GM10248 (cell line): ENCODE measurements around the gene PREX1.

Experiments
- CTCF ChIA-PET: fragments of 300-600 bp; sonication (Branson Sonifier 250); formaldehyde crosslinking; extraction: SDS; loops from one replicate; lab custom pipeline; 2021; ENCODE audit warnings: antibody characterized with exemption; lab: Yijun Ruan, JAX
- POLR2A ChIA-PET: fragments of 350-650 bp; sonication (Branson Sonifier 250); formaldehyde crosslinking; extraction: SDS; loops from one replicate; lab custom pipeline; 2020; ENCODE audit warnings: antibody characterized with exemption; lab: Yijun Ruan, JAX
- DNase-seq: peaks from one replicate; pipeline ENCODE4 v3.0.0; 2012; ENCODE audit errors: extremely low spot score
- TF ChIP-seq, protein P1 (sequence below): IDR thresholded peaks from 2 replicates; pipeline ENCODE4 v1.5.1; 2012; ENCODE audit warnings: mild to moderate bottlenecking, low read depth; ENCODE audit errors: extremely low read depth, missing control alignments, control extremely low read depth

PREX1 gene

DNA sequence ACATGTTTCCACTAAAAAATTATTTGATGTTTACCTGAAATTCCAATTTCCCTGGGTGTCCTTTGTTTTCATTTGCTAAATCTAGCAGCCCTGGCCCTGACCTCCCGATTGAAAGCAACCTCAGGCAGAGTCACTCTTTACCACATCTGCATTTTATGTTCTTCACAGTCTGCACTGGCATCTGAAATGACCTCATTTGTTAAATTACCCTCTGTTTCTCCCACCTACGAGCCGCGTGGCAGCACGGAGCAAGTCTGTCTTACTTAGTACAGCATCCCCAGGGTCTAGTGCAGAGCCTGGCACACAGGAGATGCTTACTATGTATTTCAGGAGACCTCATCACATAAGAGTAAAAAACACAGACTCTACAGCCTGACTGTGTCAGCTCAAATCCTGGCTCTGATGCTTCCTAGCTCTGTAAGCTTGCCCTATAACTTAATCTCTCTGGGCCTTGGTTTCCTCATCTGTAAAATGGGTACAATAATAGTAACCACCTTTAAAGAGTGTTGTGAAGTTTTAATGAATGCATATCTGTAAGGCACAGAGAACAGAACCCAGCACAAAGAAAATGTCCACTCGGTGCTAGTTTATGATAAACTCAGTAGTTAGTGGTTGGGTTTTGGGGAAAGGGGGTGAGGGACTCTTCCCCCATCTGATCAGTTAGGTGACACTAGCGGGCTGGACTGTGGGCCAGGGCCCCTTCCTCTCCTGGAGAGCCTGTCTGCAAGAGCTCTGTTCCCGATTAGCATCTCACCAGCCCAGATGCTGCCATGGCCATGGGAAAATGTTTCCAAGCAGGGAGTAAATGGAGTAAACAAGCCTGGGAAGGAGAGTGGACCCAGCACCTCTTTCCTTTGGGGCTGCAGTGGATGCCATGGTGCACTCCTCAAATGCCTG is 88.2 kb downstream of the PREX1 start:
- ChIA-PET POLR2A (interaction anchor here (0.5 to 1.8 kb wide), 6 partner anchors 14 to 185 kb away, joined by 3 to 10 read pairs (median 4); no protein-coding TSS in a partner anchor), CTCF (interaction anchor here (0.9 to 3.3 kb wide), 8 partner anchors 10 to 119 kb away, joined by 3 to 20 read pairs (median 4); no protein-coding TSS in a partner anchor)

GRCh38 chr20:48738399-48739304 is 89.1 kb downstream of the PREX1 start:
- ChIA-PET CTCF (interaction anchor here (0.8 to 3.3 kb wide), 13 partner anchors 9 to 166 kb away, joined by 3 to 20 read pairs (median 4); no protein-coding TSS in a partner anchor), POLR2A (interaction anchor here (0.5 to 1.8 kb wide), 11 partner anchors 13 to 186 kb away, joined by 3 to 10 read pairs (median 4); no protein-coding TSS in a partner anchor)
- TF ChIP-seq, protein P1, sequence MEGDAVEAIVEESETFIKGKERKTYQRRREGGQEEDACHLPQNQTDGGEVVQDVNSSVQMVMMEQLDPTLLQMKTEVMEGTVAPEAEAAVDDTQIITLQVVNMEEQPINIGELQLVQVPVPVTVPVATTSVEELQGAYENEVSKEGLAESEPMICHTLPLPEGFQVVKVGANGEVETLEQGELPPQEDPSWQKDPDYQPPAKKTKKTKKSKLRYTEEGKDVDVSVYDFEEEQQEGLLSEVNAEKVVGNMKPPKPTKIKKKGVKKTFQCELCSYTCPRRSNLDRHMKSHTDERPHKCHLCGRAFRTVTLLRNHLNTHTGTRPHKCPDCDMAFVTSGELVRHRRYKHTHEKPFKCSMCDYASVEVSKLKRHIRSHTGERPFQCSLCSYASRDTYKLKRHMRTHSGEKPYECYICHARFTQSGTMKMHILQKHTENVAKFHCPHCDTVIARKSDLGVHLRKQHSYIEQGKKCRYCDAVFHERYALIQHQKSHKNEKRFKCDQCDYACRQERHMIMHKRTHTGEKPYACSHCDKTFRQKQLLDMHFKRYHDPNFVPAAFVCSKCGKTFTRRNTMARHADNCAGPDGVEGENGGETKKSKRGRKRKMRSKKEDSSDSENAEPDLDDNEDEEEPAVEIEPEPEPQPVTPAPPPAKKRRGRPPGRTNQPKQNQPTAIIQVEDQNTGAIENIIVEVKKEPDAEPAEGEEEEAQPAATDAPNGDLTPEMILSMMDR: no peak
- peak; percentile 77 for DNase-seq

More for the DNA sequence above, 88.2 kb downstream of the PREX1 start:
- TF ChIP-seq, protein P1: no peak
- no peak for DNase-seq

DNA sequence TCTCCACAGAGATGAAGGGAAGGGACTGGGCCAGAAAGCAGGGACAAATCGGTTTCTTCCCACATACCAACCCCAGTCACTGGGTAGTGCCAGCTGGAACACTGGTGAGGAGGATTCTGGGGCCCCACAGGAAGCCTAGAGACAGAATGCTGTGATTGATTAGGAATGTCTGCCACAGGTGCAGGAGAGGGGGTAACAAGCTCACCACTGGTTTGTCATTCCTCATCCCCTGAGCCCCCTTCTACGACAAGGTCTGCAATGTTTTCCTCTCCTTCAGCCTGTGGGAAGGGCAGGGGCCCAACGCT is 89.8 kb downstream of the PREX1 start:
- TF ChIP-seq, protein P1: no peak
- ChIA-PET CTCF (interaction anchor here (0.8 to 3.3 kb wide), 14 partner anchors 9 to 167 kb away, joined by 3 to 17 read pairs (median 4); no protein-coding TSS in a partner anchor), POLR2A (interaction anchor here (1.0 to 1.6 kb wide), 6 partner anchors 15 to 85 kb away, joined by 3 to 10 read pairs (median 4); no protein-coding TSS in a partner anchor)
- no peak for DNase-seq

GRCh38 chr20:48737434-48738093 is 90.2 kb downstream of the PREX1 start:
- ChIA-PET POLR2A (interaction anchor here (1.0 to 1.6 kb wide), 5 partner anchors 32 to 85 kb away, joined by 3 to 10 read pairs (median 3); no protein-coding TSS in a partner anchor), CTCF (interaction anchor here (0.8 to 3.3 kb wide), 11 partner anchors 9 to 167 kb away, joined by 3 to 17 read pairs (median 5); no protein-coding TSS in a partner anchor)
- no peak for DNase-seq
- TF ChIP-seq, protein P1: no peak

DNA sequence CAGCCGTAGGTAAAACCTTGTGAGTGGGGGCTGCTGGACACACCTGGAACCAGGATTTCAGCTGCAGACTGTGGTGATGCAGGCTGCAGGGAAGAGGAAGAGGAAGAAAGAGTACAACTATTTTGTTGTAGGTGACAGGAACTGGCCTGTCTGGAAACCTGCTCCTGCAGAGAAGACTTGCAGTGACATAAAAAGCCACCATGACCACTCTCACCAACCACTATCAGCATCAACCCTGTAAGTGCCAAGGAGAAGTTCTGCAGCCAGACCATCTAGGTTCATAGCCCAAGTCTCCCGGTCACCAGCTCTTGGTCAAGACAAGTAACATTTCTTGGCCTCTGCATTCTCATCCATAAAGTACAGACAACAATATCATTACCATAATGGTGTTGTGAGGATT is 91.2 kb downstream of the PREX1 start:
- CTCF ChIA-PET: interaction anchor here (1.8 to 3.3 kb wide), 3 partner anchors 8 to 90 kb away, joined by 5 to 17 read pairs (median 6); no protein-coding TSS in a partner anchor
- POLR2A ChIA-PET: no interaction called here
- DNase-seq: no peak
- TF ChIP-seq, protein P1: no peak
